Limb (tissue), 2 donors: Measurements from ENCODE around the gene PHC2.
"Not testable (repeated sequence)": the region's sequence is repeated elsewhere in the genome, so short reads cannot be mapped to it uniquely, and the experiment has no call there.

Experiments
- DNase-seq, 2 donors: peaks; one replicate each; pipeline ENCODE4 v3.0.0-alpha.2; 2016; ENCODE audit errors: extremely low spot score in 2 of 2

PHC2 gene

DNA sequence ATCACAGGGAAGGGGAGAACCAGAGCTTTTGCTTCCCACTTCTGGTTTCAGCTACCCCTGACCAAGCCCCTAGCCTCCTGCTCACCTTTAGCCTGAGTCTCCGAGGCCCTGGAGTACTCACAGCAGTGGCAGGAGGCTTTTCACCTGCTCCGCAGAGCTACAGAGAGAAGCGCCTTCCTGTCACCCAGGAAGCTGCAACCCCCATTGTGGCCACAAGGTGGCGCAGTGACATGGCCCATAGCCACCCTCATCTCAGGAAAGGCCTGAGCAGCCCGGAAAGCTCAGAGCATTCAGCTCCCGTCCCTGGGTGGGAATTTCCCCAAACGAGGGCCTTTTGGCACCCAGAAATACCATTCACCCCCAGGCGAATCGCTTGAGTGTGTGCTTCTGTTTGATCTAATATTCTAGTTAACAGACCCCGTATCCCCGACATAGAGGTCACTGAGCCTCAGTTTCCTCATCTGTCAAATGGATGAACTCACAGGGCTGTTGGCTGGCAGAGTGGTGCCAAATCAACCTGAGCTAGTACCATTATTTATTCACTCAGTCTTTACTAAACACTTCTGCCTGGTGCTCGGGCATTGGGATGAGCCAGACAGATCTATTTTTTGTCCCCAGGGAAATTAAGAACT lies 135.3 kb downstream of the PHC2 start:
- peak; percentile 62 to 90 for DNase-seq

DNA sequence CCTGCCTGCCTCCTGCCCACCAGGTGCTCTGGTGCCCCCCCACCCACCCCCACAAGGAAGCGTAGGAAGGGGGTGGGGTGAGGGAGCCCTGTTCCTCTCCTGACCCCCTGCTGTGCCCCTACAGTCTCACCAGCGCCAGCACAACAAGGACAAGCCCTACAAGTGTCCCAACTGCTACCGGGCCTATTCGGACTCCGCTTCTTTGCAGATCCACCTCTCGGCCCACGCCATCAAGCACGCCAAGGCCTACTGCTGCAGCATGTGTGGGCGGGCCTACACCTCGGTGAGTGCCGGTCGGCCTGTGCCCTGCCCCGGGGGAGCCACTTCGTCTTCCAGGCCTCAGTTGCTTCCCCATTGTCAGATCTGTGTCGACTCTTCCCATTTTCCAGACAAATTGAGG lies 135.9 kb downstream of the PHC2 start:
- no peak for DNase-seq

DNA sequence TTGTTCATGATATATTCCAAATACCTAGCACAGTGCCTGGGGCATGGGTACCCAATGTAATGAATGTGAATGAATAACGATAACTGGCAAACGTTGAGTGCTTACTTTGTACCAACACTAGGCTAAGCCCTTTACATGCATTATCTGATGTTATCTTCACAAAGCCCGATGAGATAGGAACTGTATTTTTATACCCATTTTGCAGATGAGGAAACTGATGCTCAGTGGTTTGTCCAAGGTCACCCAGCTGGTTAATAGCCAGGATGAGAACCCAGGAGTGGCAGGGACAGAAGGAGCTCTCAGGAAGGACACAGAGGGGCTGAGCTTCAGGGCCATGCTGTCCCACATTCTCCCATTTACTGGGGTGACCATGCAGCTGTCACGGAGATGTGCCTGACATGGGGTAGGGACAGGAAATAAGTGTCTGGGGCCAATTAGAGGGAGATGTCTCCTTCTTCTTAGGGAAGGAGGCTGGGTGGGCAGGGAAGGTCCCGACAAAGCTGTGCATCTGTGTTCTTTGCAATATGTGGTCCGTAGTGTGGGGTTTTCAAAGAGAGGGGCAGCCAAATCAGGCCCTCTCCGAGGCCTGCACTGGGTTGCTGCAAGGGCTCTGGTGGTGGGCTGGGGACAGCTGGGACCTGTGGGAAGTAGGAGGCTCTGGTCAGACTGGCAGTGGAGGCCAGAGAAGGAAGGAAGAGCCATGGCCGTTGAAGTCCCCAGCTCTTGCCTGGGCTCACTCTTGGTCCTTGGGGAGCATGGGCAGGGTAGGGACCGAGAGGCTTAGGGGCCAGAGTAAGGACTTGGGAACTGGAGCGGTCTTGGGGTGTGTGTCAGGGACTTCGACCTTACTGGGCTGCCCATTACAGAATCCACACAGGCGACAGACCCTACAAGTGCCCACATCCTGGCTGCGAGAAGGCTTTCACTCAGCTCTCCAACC lies 136.6 kb downstream of the PHC2 start:
- no peak for DNase-seq

DNA sequence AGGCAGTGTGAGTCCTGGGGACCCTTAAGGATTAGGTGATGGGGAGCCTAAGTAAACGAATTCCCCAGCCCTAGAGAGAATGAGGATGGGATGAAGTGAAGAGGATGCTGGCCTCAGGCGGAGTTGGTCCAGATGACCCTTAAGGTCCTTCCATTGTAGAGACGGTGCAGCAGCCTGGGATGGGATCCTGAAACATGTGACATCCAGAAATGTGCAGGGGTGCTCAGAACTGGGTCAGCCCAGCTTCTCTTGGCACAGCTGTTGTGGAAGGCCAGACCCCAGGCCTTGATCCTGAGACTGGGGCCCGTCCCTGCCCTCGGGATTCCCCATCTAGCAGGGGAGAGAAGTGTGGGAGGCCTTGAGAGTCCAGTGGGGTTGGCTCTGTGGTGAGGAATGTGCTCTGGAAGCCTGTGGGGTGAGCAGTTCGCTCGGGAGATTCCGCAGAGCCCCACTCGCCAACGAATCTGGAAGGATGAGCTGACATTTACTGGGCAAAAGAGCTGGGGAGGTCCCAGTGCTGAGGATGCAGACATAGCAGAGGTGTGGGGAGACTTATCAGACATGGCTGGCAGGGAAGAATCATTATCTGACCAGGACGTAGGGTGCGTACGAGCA lies 138.1 kb downstream of the PHC2 start:
- no peak for DNase-seq

DNA sequence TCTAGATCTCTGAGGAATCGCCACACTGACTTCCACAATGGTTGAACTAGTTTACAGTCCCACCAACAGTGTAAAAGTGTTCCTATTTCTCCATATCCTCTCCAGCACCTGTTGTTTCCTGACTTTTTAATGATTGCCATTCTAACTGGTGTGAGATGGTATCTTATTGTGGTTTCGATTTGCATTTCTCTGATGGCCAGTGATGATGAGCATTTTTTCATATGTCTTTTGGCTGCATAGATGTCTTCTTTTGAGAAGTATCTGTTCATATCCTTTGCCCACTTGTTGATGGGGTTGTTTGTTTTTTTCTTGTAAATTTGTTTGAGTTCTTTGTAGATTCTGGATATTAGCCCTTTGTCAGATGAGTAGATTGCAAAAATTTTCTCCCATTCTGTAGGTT lies 140.3 kb downstream of the PHC2 start:
- DNase-seq, result not testable (repeated sequence)

DNA sequence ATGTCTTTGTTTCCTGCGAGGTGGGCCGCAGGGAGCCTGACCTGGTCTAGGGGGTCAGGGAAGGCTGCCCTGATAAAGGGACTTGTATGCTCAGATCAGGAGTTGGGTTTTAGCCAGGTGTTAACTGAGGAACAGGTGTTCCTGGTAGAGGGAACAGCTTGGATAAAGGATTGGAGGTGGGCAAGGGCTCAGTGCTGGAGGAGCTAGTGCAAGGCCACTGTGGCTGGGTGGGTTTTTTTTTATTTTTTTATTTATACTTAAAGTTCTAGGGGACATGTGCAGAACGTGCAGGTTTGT lies 141.1 kb downstream of the PHC2 start:
- DNase-seq, result no peak

- DNase-seq, result no peak
Measured at GRCh38 chr1:33288976-33289857, 141.7 kb downstream of the PHC2 start.

- DNase-seq, result no peak
Measured at GRCh38 chr1:33287317-33287716, 143.6 kb downstream of the PHC2 start.

DNA sequence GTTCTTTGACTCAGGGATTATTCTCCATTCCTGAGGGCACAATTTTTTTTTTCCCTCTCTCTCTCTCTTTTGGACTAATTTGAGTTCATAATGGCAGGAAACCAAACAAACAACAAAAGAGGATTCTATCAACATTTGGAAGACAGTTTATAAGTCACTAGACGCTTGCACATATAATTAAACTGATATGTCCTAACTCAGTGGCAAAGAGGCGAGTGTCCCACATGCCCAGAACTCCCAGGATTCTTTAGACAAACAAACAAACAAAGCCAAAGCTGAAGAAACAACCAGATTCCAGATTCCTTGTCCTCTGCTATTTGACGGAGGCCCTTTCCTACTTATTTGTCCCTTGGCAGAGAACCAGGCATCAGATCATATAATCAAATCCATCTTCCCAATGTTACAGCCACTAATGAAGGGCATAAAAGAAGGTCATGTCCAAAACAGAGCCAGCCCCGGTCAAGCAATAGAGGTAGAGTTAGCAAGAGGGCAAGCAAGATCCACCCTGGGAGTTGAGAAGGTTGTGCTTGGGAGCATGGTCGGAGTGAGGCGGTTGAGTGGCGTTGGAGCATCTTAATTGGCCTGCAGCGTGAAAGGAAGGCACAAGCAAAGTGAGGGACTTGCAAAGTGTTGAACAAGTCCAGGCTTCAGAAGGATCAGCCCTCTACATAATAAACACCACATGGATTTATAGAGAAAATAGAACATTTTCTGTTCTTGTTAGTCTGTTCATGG lies 144.3 kb downstream of the PHC2 start:
- no peak for DNase-seq

- DNase-seq, result no peak
Measured at GRCh38 chr1:33284049-33284448, 146.8 kb downstream of the PHC2 start.

DNA sequence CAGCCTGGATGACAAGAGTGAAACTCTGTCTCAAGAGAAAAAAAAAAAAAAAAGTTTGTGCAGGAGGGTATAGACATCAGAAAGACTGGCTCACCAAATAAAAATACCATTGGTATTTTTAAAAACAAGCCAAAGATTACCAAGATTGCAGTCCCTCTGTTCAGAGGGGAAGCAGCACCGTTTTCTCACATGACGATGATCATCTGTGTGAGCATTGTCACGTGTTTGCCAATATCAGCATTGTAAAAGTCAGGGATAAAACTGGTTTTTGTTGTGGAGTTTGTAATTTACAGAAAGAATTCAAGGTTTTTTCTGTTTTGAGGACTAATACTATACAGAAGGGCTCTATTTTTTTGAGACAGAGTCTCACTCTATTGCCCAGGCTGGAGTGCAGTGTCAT lies 148.1 kb downstream of the PHC2 start:
- no peak for DNase-seq

DNA sequence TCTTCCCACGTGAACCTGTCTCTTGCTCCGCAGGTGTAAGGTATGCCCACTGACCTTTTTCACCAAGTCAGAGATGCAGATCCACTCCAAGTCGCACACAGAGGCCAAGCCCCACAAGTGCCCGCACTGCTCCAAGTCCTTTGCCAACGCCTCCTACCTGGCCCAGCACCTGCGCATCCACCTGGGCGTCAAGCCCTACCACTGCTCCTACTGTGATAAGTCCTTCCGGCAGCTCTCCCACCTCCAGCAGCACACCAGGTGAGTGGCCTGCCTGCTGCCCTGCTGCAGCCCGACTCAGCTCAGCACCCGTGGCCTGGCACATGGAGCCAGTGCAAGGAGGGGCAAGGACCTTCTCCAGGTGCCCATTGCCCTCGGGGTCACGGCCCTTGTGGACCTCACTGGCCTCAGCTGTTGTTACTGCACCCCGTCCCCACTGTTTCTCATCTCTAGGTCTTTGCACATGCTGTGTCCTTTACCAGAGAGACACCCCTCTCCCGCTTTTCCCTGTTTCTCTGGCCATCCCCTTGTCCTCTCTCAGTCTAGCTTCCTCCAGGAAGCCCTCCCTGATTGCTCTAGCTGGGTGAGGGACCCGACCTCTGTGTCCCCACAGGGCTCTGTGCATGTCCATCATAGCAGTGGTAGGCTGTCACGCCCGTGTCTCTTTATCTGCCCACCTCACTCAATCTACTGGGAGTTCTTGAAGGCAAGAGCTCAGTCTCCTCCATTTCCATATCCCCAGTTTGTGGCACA lies 149.2 kb downstream of the PHC2 start:
- DNase-seq, result no peak

GRCh38 chr1:33280091-33280661 lies 150.7 kb downstream of the PHC2 start:
- DNase-seq, result no peak

DNA sequence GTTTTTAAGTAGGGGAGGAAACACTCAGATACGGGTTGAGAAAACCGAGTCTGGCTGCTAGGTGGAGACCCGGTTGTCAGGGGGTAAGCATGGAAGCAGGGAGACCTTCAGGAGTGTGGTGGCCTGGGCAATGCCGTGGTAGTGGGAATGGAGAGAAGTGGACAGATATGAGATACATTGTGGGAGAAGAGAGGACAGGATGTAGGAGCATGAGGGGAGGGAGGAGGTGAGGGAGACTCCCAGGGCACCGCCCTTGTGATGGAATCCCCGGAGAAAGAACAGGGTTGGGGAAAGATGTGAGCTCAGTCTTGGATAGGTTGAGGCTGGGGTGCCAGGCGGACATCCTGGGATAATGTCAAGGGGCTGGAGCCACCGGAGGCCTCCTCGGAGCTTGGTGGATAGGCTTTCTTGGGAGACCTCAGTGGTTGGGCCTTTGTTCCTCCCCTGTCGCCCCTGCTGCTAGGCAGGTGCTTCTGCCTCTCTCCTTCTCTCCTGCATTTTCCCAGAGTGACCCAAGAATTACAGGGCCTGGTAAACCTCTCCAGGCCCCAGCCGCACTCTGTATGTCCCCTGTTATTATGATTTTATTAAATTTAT lies 153.3 kb downstream of the PHC2 start:
- no peak for DNase-seq

DNA sequence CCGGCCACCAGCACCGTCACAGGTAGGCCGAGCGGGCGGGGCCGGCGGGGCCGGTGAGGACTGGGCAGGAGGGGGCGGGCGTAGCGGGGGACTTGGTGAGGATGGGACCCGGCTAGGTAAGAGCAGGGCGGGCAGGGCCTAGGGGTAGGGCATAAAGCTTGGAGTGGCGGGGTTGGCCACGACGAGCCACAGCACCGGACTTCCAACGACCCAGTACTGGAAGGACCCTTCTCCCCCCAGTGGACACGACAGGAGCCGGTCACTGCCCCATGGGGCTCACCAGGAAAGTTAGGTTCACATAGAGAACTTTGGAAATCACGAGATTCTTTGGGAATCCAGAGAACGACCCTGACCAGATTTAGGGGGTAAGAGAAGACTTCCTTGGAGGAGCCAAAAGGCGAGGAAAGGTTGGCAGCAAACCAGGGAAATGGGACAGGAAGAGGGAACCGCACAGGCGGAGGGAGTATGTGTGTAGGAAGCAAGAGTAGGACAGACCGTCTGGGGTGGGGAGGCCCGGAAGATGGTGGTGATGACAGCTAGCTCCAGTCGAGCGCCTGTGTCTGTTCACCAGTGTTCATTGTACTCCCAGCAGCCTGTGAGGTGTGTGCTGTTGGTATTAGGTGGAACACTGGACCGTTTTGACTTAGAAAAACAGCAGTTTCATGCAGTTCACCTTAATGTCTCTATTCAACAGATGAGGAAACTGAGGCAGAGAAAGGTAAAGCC lies 154.2 kb downstream of the PHC2 start:
- DNase-seq, result no peak

DNA sequence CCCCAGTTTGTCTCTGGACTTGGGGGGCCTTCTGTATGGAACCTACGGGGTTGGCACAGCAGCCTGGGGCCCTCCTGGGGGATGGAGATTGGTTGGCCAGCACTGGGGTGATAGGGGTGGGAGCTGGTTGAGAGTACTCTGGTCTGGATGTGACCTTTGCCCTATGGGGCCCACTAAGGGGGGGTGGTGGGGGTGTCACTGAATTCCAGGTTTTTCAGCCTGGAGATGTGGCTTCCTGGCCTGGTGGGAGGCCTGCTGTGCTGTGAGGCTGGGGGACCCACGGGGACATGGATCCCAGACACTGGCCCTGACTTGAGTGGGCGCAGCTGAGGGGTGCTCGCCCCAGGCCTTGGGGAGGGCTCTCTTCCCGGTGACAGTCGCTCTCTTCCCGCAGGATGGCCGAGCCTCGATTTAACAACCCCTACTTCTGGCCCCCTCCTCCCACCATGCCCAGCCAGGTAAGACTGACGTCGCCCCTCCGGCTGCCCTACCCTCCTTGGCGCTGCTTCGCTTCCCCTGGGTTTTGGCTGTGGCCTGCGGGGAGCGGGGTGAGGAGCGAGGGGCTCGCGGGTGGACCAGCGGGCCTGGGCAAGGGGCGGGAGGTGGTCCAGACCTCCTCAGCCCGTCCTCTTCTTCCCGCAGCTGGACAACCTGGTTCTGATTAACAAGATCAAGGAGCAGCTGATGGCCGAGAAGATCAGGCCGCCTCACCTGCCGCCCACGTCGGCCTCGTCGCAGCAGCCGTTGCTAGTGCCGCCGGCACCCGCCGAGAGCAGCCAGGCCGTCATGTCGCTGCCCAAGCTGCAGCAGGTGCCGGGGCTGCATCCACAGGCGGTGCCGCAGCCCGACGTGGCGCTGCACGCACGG lies 155.0 kb downstream of the PHC2 start:
- DNase-seq, result no peak

DNA sequence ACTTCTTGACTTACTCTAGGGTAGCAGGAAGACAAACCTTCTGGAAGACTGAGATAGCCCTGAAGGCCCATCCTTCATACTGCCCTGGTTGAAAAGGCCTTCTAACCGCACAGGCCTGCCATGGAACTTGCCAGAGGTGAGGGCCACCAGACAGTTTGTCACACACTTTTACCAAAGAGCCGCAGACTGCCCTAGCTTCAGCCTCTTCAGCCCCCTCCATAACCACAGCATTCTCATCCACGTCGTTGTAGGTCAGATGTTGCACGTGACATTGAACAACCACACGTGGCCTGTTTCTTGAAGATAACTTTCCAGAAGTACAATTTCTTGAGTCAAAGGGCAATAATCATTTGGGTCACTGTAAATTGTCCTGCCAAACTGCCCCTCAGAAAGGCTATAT lies 155.7 kb downstream of the PHC2 start:
- DNase-seq, result no peak

DNA sequence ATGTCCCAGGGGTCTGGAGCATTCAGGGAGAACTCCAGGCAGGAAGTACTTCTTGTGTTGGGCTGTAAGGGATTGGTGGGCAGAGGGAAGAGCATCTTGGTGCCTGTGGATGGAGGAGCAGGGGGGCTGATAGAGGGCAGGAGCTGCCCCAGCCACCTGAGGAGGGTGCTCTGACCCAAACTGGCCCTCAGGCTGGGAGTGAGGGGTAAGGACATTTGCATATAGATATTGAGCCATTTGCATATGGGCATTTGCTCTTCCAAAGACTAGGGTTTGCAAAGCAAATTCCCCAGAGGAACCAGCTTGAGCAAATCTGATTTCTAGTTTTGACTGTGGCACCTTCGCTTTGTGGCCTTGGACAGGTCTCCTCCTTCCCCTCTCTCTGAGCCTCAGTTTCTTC lies 156.4 kb downstream of the PHC2 start:
- DNase-seq, result no peak
